Fibroblast of villous mesenchyme (primary cell): ENCODE data around the gene ELK1. TPM values are rescaled to one million over a fixed set of nuclear protein-coding genes. Genes with fewer than 3 reads are reported as not detected.
A peak's percentile ranks its signal among the peaks of the same experiment; 100 is the strongest.

ENCODE experiments used
- DNase-seq: peaks from one replicate; pipeline ENCODE4 v3.0.0-alpha.2; 2010; ENCODE audit warnings: low read depth
- H3K4me3 ChIP-seq: 2 replicates; pipeline ENCODE4 v1.5.1; 2011; ENCODE audit warnings: low read depth, mild to moderate bottlenecking, low read length
- CTCF ChIP-seq: IDR thresholded peaks from 2 replicates; pipeline ENCODE4 v1.5.1; 2012; ENCODE audit warnings: low read depth, mild to moderate bottlenecking, low read length; ENCODE audit not compliant: insufficient read depth
- total RNA-seq: library from RNA; depleted of rRNA; stranded (reverse); fragments of >200 nt; gene quantifications from 2 replicates; pipeline ENCODE4 v1.2.3, GENCODE V29; 2012

The ELK1 gene
- total RNA-seq, 1 donor: 21.2 TPM

GRCh38 chrX:47632666-47633065 is 17.7 kb downstream of the ELK1 start:
- no peak for DNase-seq
- H3K4me3 ChIP-seq: no peak overlapping the region
- TF ChIP-seq CTCF: no peak

GRCh38 chrX:47631676-47632075 is 18.7 kb downstream of the ELK1 start:
- H3K4me3 ChIP-seq: no peak overlapping the region
- no peak for TF ChIP-seq CTCF
- DNase-seq: no peak

GRCh38 chrX:47629419-47630200 is 20.8 kb downstream of the ELK1 start, which contains the start of gene CFP:
Gene CFP (minus strand): TSS chrX:47629930. CDS start chrX:47629844, 86 bp downstream.
- H3K4me3 ChIP-seq: no peak within 1 kb of the TSS
- no peak for DNase-seq
- TF ChIP-seq CTCF: no peak

- peak; percentile 15 for TF ChIP-seq CTCF
- no peak overlapping the region for H3K4me3 ChIP-seq
- DNase-seq: no peak
Observed at GRCh38 chrX:47628982-47629381, 21.4 kb downstream of the ELK1 start.

- H3K4me3 ChIP-seq: no peak overlapping the region
- TF ChIP-seq CTCF: no peak
- no peak for DNase-seq
Observed at GRCh38 chrX:47625365-47625764, 25.0 kb downstream of the ELK1 start.

GRCh38 chrX:47623540-47624027 is 26.8 kb downstream of the ELK1 start:
- no peak for TF ChIP-seq CTCF
- DNase-seq: peak; percentile 82

More at GRCh38 chrX:47623540-47624027, 26.8 kb downstream of the ELK1 start:
- peak overlapping the region; percentile 50 for H3K4me3 ChIP-seq
